ENCODE measurements around the gene HMGN3. TPM values are rescaled to one million over a fixed set of nuclear protein-coding genes. Genes with fewer than 3 reads are reported as not detected.

Gene HMGN3
- total RNA-seq (129 and 146 TPM in 2 replicates), polyA plus RNA-seq (266 and 319 TPM in 2 replicates)

GRCh38 chr6:79234150-79235022, at the start of gene HMGN3:
HMGN3 (minus strand) TSS chr6:79234682.
- Histone ChIP-seq H3K4me2 (peak within 1 kb of the TSS; percentile 77), H3K27me3 (no peaks in the 10 kb centered on the region), H3K4me3 (peak within 1 kb of the TSS; percentile 99), H4K20me1 (ENCODE audit: insufficient read depth, poor library complexity, severe bottlenecking) (no peaks in the 10 kb centered on the region), H3K9me2 (replicated peaks; ENCODE audit: insufficient read depth) (no peaks in the 10 kb centered on the region), H3K79me2 (peaks cover 38% of the 10 kb centered on the region), H2AFZ (peak within 1 kb of the TSS; percentile 96), H3K27ac (peak within 1 kb of the TSS; percentile 96), H3K9me3 (ENCODE audit: low read depth) (no peaks in the 10 kb centered on the region), H3K36me3 (replicated peaks; ENCODE audit: insufficient read depth, low read depth) (no peaks in the 10 kb centered on the region), H3K4me1 (ENCODE audit: insufficient read depth) (peaks cover 7% of the 10 kb centered on the region)
- WGBS (ENCODE audit: low lambda C conversion rate, missing lambda C conversion rate), result 5% methylated on average over 51 of the region's 51 CpGs
- TF ChIP-seq EZH2 (IDR thresholded peaks at IDR 0.05; ENCODE audit: borderline replicate concordance), result no peak
- no peak for TF ChIP-seq CTCF (IDR thresholded peaks at IDR 0.05; ENCODE audit: poor library complexity)
- no peak for TF ChIP-seq EZH2phosphoT487 (IDR thresholded peaks at IDR 0.05; ENCODE audit: low read depth, severe bottlenecking, unreplicated experiment)
- DNase-seq (ENCODE audit: low spot score), result peak; percentile 96

DNA sequence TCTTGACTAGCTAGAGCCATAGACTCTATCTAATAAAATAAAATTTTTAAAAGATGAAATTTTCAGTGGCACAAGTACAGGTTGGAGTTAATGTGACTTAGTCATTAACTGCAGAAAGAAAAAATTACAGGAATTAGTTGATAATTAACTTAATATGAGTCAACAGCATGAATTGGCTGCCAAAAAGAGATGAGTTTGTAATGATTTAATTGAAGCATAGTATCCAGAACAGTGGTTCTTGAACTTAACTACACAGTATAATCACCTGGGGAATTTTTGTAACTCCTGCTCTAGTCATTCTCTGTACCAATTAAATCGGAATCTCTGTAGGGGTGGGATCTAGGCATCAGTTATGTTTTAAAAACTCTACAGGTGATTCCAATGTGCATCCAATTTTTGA, 46.3 kb upstream of the HMGN3 start:
- no peak overlapping the region for H3K4me3 ChIP-seq
- no peak for DNase-seq (ENCODE audit: low spot score)
- no peaks in the 10 kb centered on the region for H3K4me1 ChIP-seq (ENCODE audit: insufficient read depth)
- H3K27ac ChIP-seq, result no peak overlapping the region
- no peak overlapping the region for H3K4me2 ChIP-seq
- H3K9me3 ChIP-seq (ENCODE audit: low read depth), result no peaks in the 10 kb centered on the region
- no peaks in the 10 kb centered on the region for H3K27me3 ChIP-seq
- H3K36me3 ChIP-seq (replicated peaks; ENCODE audit: insufficient read depth, low read depth), result no peaks in the 10 kb centered on the region
- H4K20me1 ChIP-seq (ENCODE audit: insufficient read depth, poor library complexity, severe bottlenecking), result no peaks in the 10 kb centered on the region
- TF ChIP-seq EZH2 (IDR thresholded peaks at IDR 0.05; ENCODE audit: borderline replicate concordance) (no peak), EZH2phosphoT487 (IDR thresholded peaks at IDR 0.05; ENCODE audit: low read depth, severe bottlenecking, unreplicated experiment) (no peak), CTCF (IDR thresholded peaks at IDR 0.05; ENCODE audit: poor library complexity) (no peak)
- 93% methylated on average over 1 of the region's 1 CpG for WGBS (ENCODE audit: low lambda C conversion rate, missing lambda C conversion rate)
- H3K9me2 ChIP-seq (replicated peaks; ENCODE audit: insufficient read depth), result no peaks in the 10 kb centered on the region
- H3K79me2 ChIP-seq, result no peaks in the 10 kb centered on the region
- no peak overlapping the region for H2AFZ ChIP-seq

GRCh38 chr6:79277109-79277508, 42.6 kb upstream of the HMGN3 start:
- DNase-seq (ENCODE audit: low spot score), result no peak
- no peaks in the 10 kb centered on the region for H3K4me1 ChIP-seq (ENCODE audit: insufficient read depth)
- no peaks in the 10 kb centered on the region for H3K36me3 ChIP-seq (replicated peaks; ENCODE audit: insufficient read depth, low read depth)
- TF ChIP-seq CTCF (IDR thresholded peaks at IDR 0.05; ENCODE audit: poor library complexity) (no peak), EZH2 (IDR thresholded peaks at IDR 0.05; ENCODE audit: borderline replicate concordance) (no peak), EZH2phosphoT487 (IDR thresholded peaks at IDR 0.05; ENCODE audit: low read depth, severe bottlenecking, unreplicated experiment) (no peak)
- no peaks in the 10 kb centered on the region for H3K27me3 ChIP-seq
- H3K27ac ChIP-seq, result no peak overlapping the region
- no peaks in the 10 kb centered on the region for H3K9me3 ChIP-seq (ENCODE audit: low read depth)
- no peak overlapping the region for H3K4me2 ChIP-seq
- H3K9me2 ChIP-seq (replicated peaks; ENCODE audit: insufficient read depth), result no peaks in the 10 kb centered on the region
- no peaks in the 10 kb centered on the region for H4K20me1 ChIP-seq (ENCODE audit: insufficient read depth, poor library complexity, severe bottlenecking)
- no peak overlapping the region for H2AFZ ChIP-seq
- H3K79me2 ChIP-seq, result no peaks in the 10 kb centered on the region
- H3K4me3 ChIP-seq, result no peak overlapping the region
